ENCODE measurements around the gene GNA14. TPM values are rescaled to one million over a fixed set of nuclear protein-coding genes. Genes with fewer than 3 reads are reported as not detected.
"Not testable (repeated sequence)": the region's sequence is repeated elsewhere in the genome, so short reads cannot be mapped to it uniquely, and the experiment has no call there.

The GNA14 gene
- total RNA-seq, 2 donors from 2014 or later, result not detected

DNA sequence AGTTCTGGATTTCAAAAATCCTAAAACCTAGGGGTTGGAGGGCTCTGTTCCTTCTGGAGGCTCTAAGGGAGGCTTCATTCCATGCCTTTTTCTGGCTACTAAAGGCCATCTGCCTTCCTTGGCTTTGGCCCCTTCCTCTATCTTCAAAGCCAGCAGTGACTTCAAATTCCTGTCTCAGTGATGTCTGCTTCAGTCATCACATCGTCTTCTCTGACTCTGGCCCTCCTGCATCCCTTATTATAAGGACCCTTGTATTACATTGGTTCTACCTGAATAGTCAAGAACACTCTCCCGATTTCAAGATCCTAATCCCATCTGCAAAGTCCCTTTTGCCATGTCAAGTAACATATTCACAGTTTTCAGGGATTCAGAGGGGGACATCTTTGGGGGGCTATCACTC, 60.3 kb downstream of the GNA14 start:
- ATAC-seq (replicated peaks), result no peak
- Mint-ChIP-seq H3K27me3 (peaks cover 17% of the 10 kb centered on the region), H3K27ac (no peak overlapping the region), H3K36me3 (ENCODE audit: low read depth) (no peaks in the 10 kb centered on the region), H3K4me1 (no peaks in the 10 kb centered on the region), H3K9me3 (no peaks in the 10 kb centered on the region), H3K4me3 (no peak overlapping the region)

DNA sequence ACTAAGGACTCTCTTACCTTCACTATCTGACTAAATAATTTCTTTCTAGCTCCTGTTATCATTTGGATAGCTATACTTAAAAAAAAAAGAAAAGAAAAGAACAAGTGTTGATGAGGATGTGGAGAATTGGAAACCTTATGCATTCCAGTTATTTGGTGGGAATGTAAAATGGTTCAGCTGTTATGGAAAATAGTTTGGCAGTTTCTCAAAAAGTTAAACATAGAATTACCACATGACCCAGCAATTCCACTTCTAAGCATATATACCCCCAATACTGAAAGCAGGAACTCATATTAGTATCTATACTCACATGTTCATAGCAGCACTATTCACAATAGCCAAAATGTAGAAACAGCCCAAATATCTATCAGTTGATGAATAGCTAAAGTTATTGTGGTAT, 61.1 kb downstream of the GNA14 start:
- Mint-ChIP-seq H3K4me1 (no peaks in the 10 kb centered on the region), H3K9me3 (no peaks in the 10 kb centered on the region), H3K27ac (no peak overlapping the region), H3K36me3 (ENCODE audit: low read depth) (no peaks in the 10 kb centered on the region), H3K4me3 (no peak overlapping the region), H3K27me3 (peaks cover 17% of the 10 kb centered on the region)
- no peak for ATAC-seq (replicated peaks)

DNA sequence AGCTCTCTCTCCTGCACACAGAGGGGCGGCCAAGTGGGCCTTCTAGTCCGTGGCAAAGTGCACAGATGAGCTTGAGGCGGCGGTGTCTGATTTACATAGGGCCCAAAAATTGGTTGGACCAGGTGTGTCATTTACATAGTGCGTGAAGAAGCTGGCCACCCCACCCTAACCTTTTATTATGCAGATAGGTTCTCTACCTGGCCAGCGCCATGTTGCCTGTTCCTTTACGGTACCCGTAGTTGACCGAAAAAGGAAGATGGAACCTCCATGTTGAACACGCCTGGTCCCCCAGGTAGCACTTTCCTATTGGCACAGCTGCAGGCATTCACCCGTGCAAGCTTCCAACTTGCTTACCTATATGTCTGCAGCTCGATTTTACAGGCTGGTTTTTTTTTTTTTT, 61.5 kb downstream of the GNA14 start:
- Mint-ChIP-seq H3K36me3 (ENCODE audit: low read depth) (no peaks in the 10 kb centered on the region), H3K4me3 (no peak overlapping the region), H3K9me3 (no peaks in the 10 kb centered on the region), H3K27ac (no peak overlapping the region), H3K27me3 (peaks cover 17% of the 10 kb centered on the region), H3K4me1 (no peaks in the 10 kb centered on the region)
- no peak for ATAC-seq (replicated peaks)

DNA sequence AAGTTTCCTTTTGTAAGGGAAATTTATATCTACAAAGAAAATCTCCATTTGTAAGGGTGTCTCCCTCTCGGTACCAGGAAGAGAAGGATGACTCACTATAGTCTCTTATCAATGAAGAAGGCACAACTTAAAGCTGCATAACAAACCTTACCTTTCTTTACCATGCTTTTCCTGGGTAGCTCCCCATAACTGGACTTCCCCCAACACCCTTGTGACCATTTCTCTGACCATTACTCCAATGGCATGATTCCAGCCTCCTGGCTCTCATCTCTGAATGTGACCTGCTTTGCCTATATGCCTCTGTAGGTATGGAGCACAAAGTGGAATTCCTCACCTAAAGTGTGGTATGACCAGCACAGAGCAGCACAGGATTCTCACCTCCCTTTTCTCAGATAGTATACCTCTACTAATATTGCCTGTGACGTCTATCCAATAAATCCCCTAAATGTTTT, 62.8 kb downstream of the GNA14 start:
- ATAC-seq (replicated peaks), result no peak
- no peaks in the 10 kb centered on the region for H3K4me1 Mint-ChIP-seq
- H3K27me3 Mint-ChIP-seq, result peaks cover 20% of the 10 kb centered on the region
- H3K27ac Mint-ChIP-seq, result no peak overlapping the region
- no peak overlapping the region for H3K4me3 Mint-ChIP-seq
- no peaks in the 10 kb centered on the region for H3K9me3 Mint-ChIP-seq
- H3K36me3 Mint-ChIP-seq (ENCODE audit: low read depth), result no peaks in the 10 kb centered on the region

DNA sequence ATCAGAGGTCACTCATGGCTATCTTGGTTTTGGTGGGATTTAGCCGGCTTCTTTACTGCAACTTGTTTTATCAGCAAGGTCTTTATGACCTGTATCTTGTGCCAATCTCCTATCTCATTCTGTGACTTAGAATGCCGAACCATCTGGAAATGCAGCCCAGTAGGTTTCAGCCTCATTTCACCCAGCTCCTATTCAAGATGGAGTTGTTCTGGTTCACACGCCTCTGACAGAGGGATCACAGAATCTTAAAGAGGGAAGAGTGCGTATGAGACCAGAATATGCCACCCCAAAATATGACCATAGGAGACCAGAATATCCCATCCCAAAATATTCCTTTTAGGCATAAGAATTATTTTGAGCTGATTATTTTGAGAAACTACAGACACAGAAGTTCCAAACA, 63.2 kb downstream of the GNA14 start:
- not testable (repeated sequence) for H3K36me3 Mint-ChIP-seq (ENCODE audit: low read depth); H3K4me1 Mint-ChIP-seq; ATAC-seq (replicated peaks); H3K4me3 Mint-ChIP-seq; H3K9me3 Mint-ChIP-seq; H3K27ac Mint-ChIP-seq
- peaks cover 20% of the 10 kb centered on the region for H3K27me3 Mint-ChIP-seq

DNA sequence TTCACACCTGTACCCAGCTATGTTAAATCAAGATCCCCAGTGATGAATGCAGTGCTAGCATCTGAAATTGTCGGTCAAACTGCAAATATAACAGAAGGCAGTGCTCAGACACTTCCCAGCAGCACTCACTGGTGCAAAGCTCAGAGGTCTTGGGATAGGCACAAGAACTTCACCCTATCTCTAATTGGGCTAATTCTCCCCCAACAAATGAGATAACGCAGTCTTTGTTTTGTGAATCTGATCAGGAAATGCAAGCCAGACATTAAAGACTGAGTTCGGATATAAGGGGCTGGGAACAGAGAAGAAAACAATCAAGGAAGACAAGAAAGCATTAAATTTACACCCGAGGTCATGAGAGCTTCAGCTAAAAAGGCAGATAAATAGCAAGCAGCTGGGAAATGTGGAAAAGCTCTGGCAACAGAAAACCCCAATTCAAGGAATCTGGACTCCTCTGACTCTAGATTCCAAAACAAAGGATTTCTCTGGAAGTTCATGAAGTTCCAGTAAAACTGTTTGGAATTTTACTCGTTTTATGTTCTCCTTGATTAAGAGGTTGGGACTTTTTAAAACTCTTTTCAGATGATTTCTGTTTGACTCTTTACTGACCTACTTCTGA, 65.1 kb downstream of the GNA14 start:
- Mint-ChIP-seq H3K9me3 (no peaks in the 10 kb centered on the region), H3K27me3 (peaks cover 20% of the 10 kb centered on the region), H3K36me3 (ENCODE audit: low read depth) (no peaks in the 10 kb centered on the region), H3K4me1 (no peaks in the 10 kb centered on the region), H3K4me3 (no peak overlapping the region), H3K27ac (no peak overlapping the region)
- ATAC-seq (replicated peaks), result no peak

DNA sequence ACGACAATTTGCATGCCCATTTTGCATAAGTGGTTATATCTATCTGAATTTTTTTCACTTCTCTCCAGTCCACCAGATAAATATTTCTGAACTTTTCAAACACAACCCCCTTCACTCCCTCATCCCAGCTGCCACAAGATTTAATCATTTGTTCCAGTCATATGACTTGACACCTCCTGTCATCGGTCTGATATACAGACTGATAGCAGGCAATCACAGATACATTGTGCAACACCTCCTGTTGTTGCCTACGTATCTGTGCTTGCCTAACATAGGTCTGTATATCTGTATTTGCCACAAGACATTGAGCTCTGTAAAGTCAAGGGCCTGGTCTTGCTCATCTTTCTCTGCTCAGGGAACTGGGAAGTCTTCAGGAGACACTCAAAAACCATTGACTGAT, 65.6 kb downstream of the GNA14 start:
- Mint-ChIP-seq H3K4me1 (no peaks in the 10 kb centered on the region), H3K9me3 (no peaks in the 10 kb centered on the region), H3K4me3 (no peak overlapping the region), H3K27me3 (peaks cover 20% of the 10 kb centered on the region), H3K36me3 (ENCODE audit: low read depth) (no peaks in the 10 kb centered on the region), H3K27ac (no peak overlapping the region)
- no peak for ATAC-seq (replicated peaks)

DNA sequence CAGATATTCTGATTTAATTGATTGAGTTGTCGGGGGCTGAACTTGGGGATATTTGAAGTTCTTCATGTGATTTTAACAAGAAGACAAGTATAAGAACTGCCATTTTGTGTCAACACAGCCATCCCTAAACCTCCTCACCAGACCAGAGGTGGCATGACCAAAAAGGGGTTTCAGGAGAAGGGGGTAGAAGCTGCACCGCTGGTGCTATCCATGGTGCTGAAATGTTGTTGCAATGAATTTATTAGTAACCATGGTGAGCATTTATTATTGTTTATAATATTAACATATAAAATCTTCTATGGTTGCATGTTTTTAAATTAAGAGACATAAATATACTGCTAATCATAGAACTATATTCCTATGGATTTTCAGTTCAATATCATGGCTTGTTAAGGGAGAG, 72.3 kb downstream of the GNA14 start:
- Mint-ChIP-seq H3K27me3 (peaks cover 3% of the 10 kb centered on the region), H3K27ac (no peak overlapping the region), H3K36me3 (ENCODE audit: low read depth) (no peaks in the 10 kb centered on the region), H3K9me3 (no peaks in the 10 kb centered on the region), H3K4me3 (no peak overlapping the region), H3K4me1 (no peaks in the 10 kb centered on the region)
- ATAC-seq (replicated peaks), result no peak

DNA sequence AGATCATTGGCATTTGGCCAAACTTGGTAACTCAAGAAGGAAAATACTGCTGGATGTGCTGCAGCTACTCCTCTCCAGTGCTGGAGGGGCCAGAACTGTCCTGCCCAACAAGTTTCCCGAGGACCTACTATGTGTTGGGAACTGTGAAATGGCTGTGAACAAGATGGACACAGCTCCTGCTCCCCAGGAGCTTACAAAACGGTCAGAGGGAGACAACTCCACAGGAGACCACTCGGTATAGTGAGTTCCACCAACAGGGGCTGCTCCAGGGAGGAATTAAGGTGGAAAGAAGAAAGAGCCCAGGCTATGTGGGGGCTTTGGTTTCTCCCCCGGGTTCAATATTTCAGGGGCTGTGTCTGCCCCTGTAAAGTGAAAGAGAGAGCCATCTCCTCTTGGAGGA, 78.8 kb downstream of the GNA14 start:
- H3K27me3 Mint-ChIP-seq, result peaks cover 9% of the 10 kb centered on the region
- H3K27ac Mint-ChIP-seq, result no peak overlapping the region
- H3K9me3 Mint-ChIP-seq, result no peaks in the 10 kb centered on the region
- no peak overlapping the region for H3K4me3 Mint-ChIP-seq
- H3K4me1 Mint-ChIP-seq, result no peaks in the 10 kb centered on the region
- H3K36me3 Mint-ChIP-seq (ENCODE audit: low read depth), result no peaks in the 10 kb centered on the region
- no peak for ATAC-seq (replicated peaks)

DNA sequence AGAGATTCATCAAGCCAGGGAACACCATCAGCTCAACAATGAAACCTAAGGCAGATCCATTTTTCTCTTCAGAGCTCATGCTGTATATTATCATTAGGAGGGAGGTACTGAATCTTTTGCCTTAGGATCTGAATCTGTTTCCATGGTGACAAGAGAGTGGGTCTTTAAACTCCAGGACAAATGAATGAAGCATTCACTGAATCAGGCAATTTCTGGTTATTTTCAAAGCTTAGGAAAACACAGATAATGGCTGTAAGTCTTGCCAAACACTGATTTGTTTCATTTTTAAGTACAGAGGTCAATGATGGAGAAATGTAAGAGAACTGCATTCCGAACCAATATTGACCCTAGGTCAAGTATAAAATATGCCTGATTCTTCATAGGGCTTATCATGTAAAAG, 84.9 kb downstream of the GNA14 start:
- Mint-ChIP-seq H3K27ac (no peak overlapping the region), H3K27me3 (peaks cover 7% of the 10 kb centered on the region), H3K4me1 (no peaks in the 10 kb centered on the region), H3K9me3 (no peaks in the 10 kb centered on the region), H3K36me3 (ENCODE audit: low read depth) (no peaks in the 10 kb centered on the region), H3K4me3 (no peak overlapping the region)
- ATAC-seq (replicated peaks), result no peak

DNA sequence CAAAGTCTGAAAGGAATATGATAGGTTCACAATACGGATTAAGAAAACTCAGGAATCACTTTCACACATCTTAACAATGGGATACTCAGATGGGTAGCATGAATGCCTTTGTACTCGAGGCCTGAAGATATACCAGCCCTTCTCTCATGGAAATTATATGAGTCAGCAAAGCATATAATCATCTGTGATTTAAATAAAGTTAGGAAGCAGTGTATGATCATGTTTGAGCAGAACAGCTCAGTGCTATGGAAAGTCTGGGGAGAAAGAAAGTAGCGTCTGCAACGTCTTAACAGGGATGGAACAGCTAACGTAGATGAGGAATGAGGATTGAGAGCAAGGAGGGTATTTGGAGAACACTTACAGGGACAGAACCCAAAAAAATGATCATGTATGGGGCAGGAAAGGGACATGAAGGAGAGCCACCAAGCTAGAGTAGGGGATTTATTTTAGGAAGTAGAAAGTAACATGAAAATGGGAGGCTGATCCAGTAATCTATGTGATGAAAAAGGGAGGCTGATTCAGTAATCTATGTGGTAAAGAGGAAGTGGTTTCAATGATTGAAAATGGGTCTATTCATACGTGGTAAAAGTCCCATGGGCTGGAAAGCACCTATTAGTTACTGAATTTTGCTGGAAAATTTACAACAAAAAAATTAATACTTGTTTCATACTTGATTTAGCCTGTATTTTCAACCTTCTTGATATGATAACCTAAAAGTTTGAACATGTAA, 85.9 kb downstream of the GNA14 start:
- no peaks in the 10 kb centered on the region for H3K36me3 Mint-ChIP-seq (ENCODE audit: low read depth)
- peak; percentile 50 for ATAC-seq (replicated peaks)
- H3K27me3 Mint-ChIP-seq, result peaks cover 7% of the 10 kb centered on the region
- H3K27ac Mint-ChIP-seq, result no peak overlapping the region
- H3K4me3 Mint-ChIP-seq, result no peak overlapping the region
- no peaks in the 10 kb centered on the region for H3K9me3 Mint-ChIP-seq
- no peaks in the 10 kb centered on the region for H3K4me1 Mint-ChIP-seq

DNA sequence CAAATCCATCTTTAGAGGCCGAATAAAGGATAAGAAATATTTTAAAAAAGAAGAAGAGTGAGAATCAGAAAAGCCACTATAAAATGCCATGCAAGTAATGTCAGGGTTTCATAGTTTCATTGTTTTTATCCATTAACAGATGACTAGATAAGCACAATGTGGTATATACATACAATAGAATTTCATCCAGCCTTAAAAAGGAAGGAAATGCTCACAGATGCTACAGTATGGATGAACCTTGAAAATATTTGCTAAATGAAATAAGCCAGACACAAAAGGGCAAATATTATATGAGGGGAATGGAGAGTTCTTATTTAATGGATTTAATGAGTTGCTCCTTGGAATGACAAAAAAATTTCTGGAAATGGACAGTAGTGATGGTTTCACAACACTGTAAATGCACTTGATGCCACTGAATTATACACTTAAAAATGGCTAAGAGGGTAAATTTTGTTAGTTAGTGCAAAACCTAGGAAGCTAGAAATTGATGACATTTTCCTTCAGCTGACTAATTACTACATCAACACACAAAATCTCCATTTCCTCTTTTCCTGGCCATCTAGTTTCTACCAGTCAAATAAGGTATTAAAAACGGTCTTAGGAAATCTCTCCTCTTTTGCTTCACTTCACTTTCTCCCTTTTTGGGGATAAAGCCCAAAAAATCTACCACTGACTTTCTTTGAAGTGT, 86.6 kb downstream of the GNA14 start:
- Mint-ChIP-seq H3K4me1 (no peaks in the 10 kb centered on the region), H3K27me3 (peaks cover 9% of the 10 kb centered on the region), H3K9me3 (no peaks in the 10 kb centered on the region), H3K4me3 (no peak overlapping the region), H3K27ac (no peak overlapping the region), H3K36me3 (ENCODE audit: low read depth) (no peaks in the 10 kb centered on the region)
- ATAC-seq (replicated peaks), result no peak

DNA sequence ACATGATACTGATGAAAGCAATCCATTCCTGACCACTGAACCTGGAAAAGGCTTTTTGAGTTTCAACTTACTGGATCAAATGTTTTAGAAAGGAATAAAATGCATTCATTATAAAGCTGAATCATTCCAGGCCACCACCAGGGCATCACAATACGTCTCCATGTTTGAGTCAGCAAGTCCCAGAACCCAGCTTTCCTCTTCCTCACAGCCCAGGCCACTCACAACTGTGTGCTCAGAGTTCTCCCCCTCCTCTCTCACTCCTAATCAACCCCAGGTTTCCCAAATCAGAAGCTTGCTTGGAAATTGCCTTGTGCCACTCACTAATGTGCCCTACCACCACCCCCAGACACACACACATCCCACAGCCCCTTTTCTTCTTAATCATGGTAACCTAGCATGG, 91.7 kb downstream of the GNA14 start:
- Mint-ChIP-seq H3K4me1 (no peaks in the 10 kb centered on the region), H3K4me3 (no peak overlapping the region), H3K9me3 (no peaks in the 10 kb centered on the region), H3K27me3 (peaks cover 5% of the 10 kb centered on the region), H3K36me3 (ENCODE audit: low read depth) (no peaks in the 10 kb centered on the region), H3K27ac (no peak overlapping the region)
- ATAC-seq (replicated peaks), result peak; percentile 24

DNA sequence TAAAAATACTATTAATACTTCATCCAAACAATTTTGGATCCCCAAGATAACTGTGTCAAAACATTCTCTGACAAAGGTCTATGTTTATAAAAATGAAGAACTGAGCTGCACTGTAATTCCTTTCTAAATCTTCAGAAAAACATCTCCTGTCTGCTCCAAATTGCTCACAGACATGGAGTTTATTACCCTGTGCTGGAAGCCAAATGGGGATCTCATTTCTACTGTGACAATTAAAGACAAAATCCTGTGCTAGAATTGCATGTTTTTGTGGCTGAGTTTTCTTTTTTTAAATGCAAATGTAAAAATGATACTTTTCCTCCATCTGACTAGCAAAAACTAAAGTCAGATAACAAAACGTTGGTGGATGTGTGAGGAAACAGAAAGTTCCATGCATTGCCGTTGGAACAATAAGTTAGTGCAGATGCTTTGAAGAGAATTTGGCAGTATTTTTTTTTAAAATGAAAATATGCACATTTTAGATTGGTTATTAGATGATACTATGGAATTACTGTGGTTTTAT, 93.5 kb downstream of the GNA14 start:
- H3K27me3 Mint-ChIP-seq, result peaks cover 11% of the 10 kb centered on the region
- no peak overlapping the region for H3K27ac Mint-ChIP-seq
- ATAC-seq (replicated peaks), result no peak
- H3K4me3 Mint-ChIP-seq, result no peak overlapping the region
- H3K4me1 Mint-ChIP-seq, result no peaks in the 10 kb centered on the region
- no peaks in the 10 kb centered on the region for H3K36me3 Mint-ChIP-seq (ENCODE audit: low read depth)
- H3K9me3 Mint-ChIP-seq, result no peaks in the 10 kb centered on the region

Measured in activated T-helper 17 cell treated with anti-CD3 and anti-CD28 coated beads, Interleukin-2, amount 50 U/mL, for 72 hours (primary cell).